Measurements from ENCODE around the gene JOSD2. TPM values are rescaled to one million over a fixed set of nuclear protein-coding genes. Genes with fewer than 3 reads are reported as not detected.

JOSD2 gene
- total RNA-seq, 1 donor from 2014 or later, result 28.6 TPM

DNA sequence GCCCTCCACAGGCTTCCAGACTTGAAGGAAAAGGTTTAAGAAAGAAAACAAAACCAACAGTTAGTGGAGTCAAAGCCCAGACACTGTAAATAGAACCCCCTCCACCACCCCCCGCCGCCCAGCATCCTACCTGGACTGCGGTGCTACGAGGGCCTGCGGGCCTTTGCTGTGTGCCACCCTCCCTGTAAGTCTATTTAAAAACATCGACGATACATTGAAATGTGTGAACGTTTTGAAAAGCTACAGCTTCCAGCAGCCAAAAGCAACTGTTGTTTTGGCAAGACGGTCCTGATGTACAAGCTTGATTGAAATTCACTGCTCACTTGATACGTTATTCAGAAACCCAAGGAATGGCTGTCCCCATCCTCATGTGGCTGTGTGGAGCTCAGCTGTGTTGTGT lies 28.1 kb downstream of the JOSD2 start:
- no peak overlapping the region for H3K27ac ChIP-seq (replicated peaks)
- H3K36me3 ChIP-seq, result peaks cover 55% of the 10 kb centered on the region
- H3K4me3 ChIP-seq, result no peak overlapping the region
- TF ChIP-seq, protein P1, sequence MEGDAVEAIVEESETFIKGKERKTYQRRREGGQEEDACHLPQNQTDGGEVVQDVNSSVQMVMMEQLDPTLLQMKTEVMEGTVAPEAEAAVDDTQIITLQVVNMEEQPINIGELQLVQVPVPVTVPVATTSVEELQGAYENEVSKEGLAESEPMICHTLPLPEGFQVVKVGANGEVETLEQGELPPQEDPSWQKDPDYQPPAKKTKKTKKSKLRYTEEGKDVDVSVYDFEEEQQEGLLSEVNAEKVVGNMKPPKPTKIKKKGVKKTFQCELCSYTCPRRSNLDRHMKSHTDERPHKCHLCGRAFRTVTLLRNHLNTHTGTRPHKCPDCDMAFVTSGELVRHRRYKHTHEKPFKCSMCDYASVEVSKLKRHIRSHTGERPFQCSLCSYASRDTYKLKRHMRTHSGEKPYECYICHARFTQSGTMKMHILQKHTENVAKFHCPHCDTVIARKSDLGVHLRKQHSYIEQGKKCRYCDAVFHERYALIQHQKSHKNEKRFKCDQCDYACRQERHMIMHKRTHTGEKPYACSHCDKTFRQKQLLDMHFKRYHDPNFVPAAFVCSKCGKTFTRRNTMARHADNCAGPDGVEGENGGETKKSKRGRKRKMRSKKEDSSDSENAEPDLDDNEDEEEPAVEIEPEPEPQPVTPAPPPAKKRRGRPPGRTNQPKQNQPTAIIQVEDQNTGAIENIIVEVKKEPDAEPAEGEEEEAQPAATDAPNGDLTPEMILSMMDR (IDR thresholded peaks at IDR 0.05; ENCODE audit: borderline replicate concordance), result no peak
- peaks cover 6% of the 10 kb centered on the region for H3K27me3 ChIP-seq (ENCODE audit: low read depth)
- intact Hi-C loops (cut with micrococcal nuclease), result no loop called here
- H3K9me3 ChIP-seq (replicated peaks), result no peaks in the 10 kb centered on the region
- H3K4me1 ChIP-seq, result peaks cover 28% of the 10 kb centered on the region
- DNase-seq, result no peak

GRCh38 chr19:50482271-50482855 lies 28.6 kb downstream of the JOSD2 start:
- TF ChIP-seq, protein P1 (IDR thresholded peaks at IDR 0.05; ENCODE audit: borderline replicate concordance), result no peak
- H3K36me3 ChIP-seq, result peaks cover 57% of the 10 kb centered on the region

GRCh38 chr19:50481351-50482149 lies 29.4 kb downstream of the JOSD2 start:
- Histone ChIP-seq H3K27ac (replicated peaks) (no peak overlapping the region), H3K4me3 (no peak overlapping the region), H3K27me3 (ENCODE audit: low read depth) (no peaks in the 10 kb centered on the region), H3K36me3 (peaks cover 57% of the 10 kb centered on the region), H3K9me3 (replicated peaks) (no peaks in the 10 kb centered on the region), H3K4me1 (peaks cover 41% of the 10 kb centered on the region)
- no peak for DNase-seq
- TF ChIP-seq, protein P1 (IDR thresholded peaks at IDR 0.05; ENCODE audit: borderline replicate concordance), result no peak
- intact Hi-C loops (cut with micrococcal nuclease), result no loop called here

More at GRCh38 chr19:50482271-50482855, 28.6 kb downstream of the JOSD2 start:
- Histone ChIP-seq H3K27me3 (ENCODE audit: low read depth) (peaks cover 2% of the 10 kb centered on the region), H3K27ac (replicated peaks) (no peak overlapping the region), H3K4me1 (peaks cover 33% of the 10 kb centered on the region), H3K4me3 (no peak overlapping the region), H3K9me3 (replicated peaks) (no peaks in the 10 kb centered on the region)
- no peak for DNase-seq
- intact Hi-C loops (cut with micrococcal nuclease), result no loop called here

GRCh38 chr19:50480281-50481111 lies 30.5 kb downstream of the JOSD2 start:
- peaks cover 57% of the 10 kb centered on the region for H3K36me3 ChIP-seq
- no peak for DNase-seq
- intact Hi-C loops (cut with micrococcal nuclease), result no loop called here
- no peaks in the 10 kb centered on the region for H3K27me3 ChIP-seq (ENCODE audit: low read depth)
- TF ChIP-seq, protein P1 (IDR thresholded peaks at IDR 0.05; ENCODE audit: borderline replicate concordance), result no peak
- H3K27ac ChIP-seq (replicated peaks), result no peak overlapping the region
- H3K9me3 ChIP-seq (replicated peaks), result no peaks in the 10 kb centered on the region
- H3K4me1 ChIP-seq, result peaks cover 43% of the 10 kb centered on the region
- no peak overlapping the region for H3K4me3 ChIP-seq

- no peak for DNase-seq
- Histone ChIP-seq H3K4me3 (no peak overlapping the region), H3K27ac (replicated peaks) (no peak overlapping the region), H3K9me3 (replicated peaks) (no peaks in the 10 kb centered on the region), H3K27me3 (ENCODE audit: low read depth) (no peaks in the 10 kb centered on the region), H3K36me3 (peaks cover 57% of the 10 kb centered on the region), H3K4me1 (peaks cover 43% of the 10 kb centered on the region)
- TF ChIP-seq, protein P1 (IDR thresholded peaks at IDR 0.05; ENCODE audit: borderline replicate concordance), result no peak
- intact Hi-C loops (cut with micrococcal nuclease), result no loop called here
Measured at GRCh38 chr19:50479761-50480251, 31.2 kb downstream of the JOSD2 start.
